Ishikawa (cell line): ENCODE measurements around the gene MFSD8.

Experiments
- CREB1 ChIP-seq: IDR thresholded peaks from 2 replicates; pipeline ENCODE4 v1.6.1; 2012; ENCODE audit warnings: low read depth
- EP300 ChIP-seq: IDR thresholded peaks from 2 replicates; pipeline ENCODE4 v1.6.1; 2012; ENCODE audit warnings: borderline replicate concordance
- MAX ChIP-seq: IDR thresholded peaks from 2 replicates; pipeline ENCODE4 v1.6.1; 2012
- NFIC ChIP-seq: IDR thresholded peaks from 2 replicates; pipeline ENCODE4 v1.6.1; 2012
- RAD21 ChIP-seq: IDR thresholded peaks from 2 replicates; pipeline ENCODE4 v1.6.1; 2012; ENCODE audit warnings: low read depth
- TAF1 ChIP-seq: IDR thresholded peaks from 2 replicates; pipeline ENCODE4 v1.6.1; 2012; ENCODE audit warnings: low read depth, mild to moderate bottlenecking
- TCF12 ChIP-seq: IDR thresholded peaks from 2 replicates; pipeline ENCODE4 v1.6.1; 2012; ENCODE audit warnings: low read depth
- TEAD4 ChIP-seq: IDR thresholded peaks from 2 replicates; pipeline ENCODE4 v1.6.1; 2012
- USF1 ChIP-seq: IDR thresholded peaks from 2 replicates; pipeline ENCODE4 v1.6.1; 2012
- YY1 ChIP-seq: IDR thresholded peaks from 2 replicates; pipeline ENCODE4 v1.6.1; 2012; ENCODE audit warnings: low read depth
- ZBTB7A ChIP-seq: IDR thresholded peaks from 2 replicates; pipeline ENCODE4 v1.6.1; 2012; ENCODE audit warnings: low read depth

- TF ChIP-seq TAF1 = no peak
- no peak for TF ChIP-seq RAD21
- no peak for TF ChIP-seq ZBTB7A
- TF ChIP-seq NFIC = no peak
- no peak for TF ChIP-seq EP300
- no peak for TF ChIP-seq TCF12
- no peak for TF ChIP-seq MAX
- no peak for TF ChIP-seq TEAD4
- TF ChIP-seq YY1 = no peak
- no peak for TF ChIP-seq CREB1
- no peak for TF ChIP-seq USF1
These were observed 2.3 kb upstream of the MFSD8 start for GRCh38 chr4:127967141-127967775.
